H1 (cell line): Measurements from ENCODE around the gene TMEM255B. TPM values are rescaled to one million over a fixed set of nuclear protein-coding genes. Genes with fewer than 3 reads are reported as not detected.

Source experiments
- CTCF ChIA-PET: fragments of 300-600 bp; sonication (Branson Sonifier 250); formaldehyde crosslinking; loops from one replicate; lab custom pipeline; 2021; ENCODE audit not compliant: partially characterized antibody; lab: Charles Lee
- POLR2A ChIA-PET: fragments of 300-600 bp; sonication (Branson Sonifier 250); formaldehyde crosslinking; loops from one replicate; lab custom pipeline; 2021; ENCODE audit warnings: inconsistent platforms; ENCODE audit not compliant: partially characterized antibody; lab: Charles Lee
- DNase-seq, 2 experiments: peaks; one replicate each; pipeline versions ENCODE4 v3.0.0 to v3.0.0-alpha.2; 2010 to 2022; ENCODE audit warnings: low spot score in 2 of 2, low read depth in 1 of 2, mixed read lengths in 1 of 2
- FAIRE-seq: peaks from 2 replicates; lab custom pipeline; 2011; peaks lifted over from hg19 to GRCh38; lab: Jason Lieb, UNC
- H2AFZ ChIP-seq: 2 replicates; pipeline ENCODE4 v1.8.1; 2012; ENCODE audit warnings: low read length, inconsistent platforms
- H2AK5ac ChIP-seq: 2 replicates; pipeline ENCODE4 v1.6.1; 2013; ENCODE audit warnings: low read depth, low read length
- H2BK120ac ChIP-seq: replicated peaks from 2 replicates; pipeline ENCODE3; 2013; ENCODE audit warnings: low read depth, low read length, inconsistent platforms
- H2BK12ac ChIP-seq: 2 replicates; pipeline ENCODE4 v1.6.1; 2013; ENCODE audit warnings: low read depth, low read length
- H2BK15ac ChIP-seq: 2 replicates; pipeline ENCODE4 v1.6.1; 2013; ENCODE audit warnings: low read length
- H2BK20ac ChIP-seq: 2 replicates; pipeline ENCODE4 v1.6.1; 2013; ENCODE audit warnings: low read length
- H2BK5ac ChIP-seq: 2 replicates; pipeline ENCODE4 v1.6.1; 2013; ENCODE audit warnings: low read depth, low read length
- H3K14ac ChIP-seq: 2 replicates; pipeline ENCODE4 v1.6.1; 2013; ENCODE audit warnings: inconsistent platforms; ENCODE audit not compliant: insufficient read length
- H3K18ac ChIP-seq: 2 replicates; pipeline ENCODE4 v1.6.1; 2013; ENCODE audit warnings: low read length; ENCODE audit errors: extremely low read depth
- H3K23ac ChIP-seq: 2 replicates; pipeline ENCODE4 v1.6.1; 2013; ENCODE audit warnings: inconsistent platforms; ENCODE audit not compliant: insufficient read length
- H3K23me2 ChIP-seq: 2 replicates; pipeline ENCODE4 v1.6.1; 2013; ENCODE audit warnings: low read depth, low read length
- H3K27ac ChIP-seq: 2 replicates; pipeline ENCODE4 v1.6.1; 2011; ENCODE audit warnings: low read depth, low read length, inconsistent platforms
- H3K27me3 ChIP-seq, 4 experiments: replicated peaks in 1 of 4; 1 replicate in 1 of 4; 2 replicates in 3 of 4; pipeline versions ENCODE4 v1.6.1 to v1.8.1; 2011 to 2013; ENCODE audit warnings: low read length in 3 of 4, mild to moderate bottlenecking in 3 of 4, inconsistent platforms in 2 of 4, mixed read lengths in 2 of 4, moderate library complexity in 1 of 4; ENCODE audit not compliant: control insufficient read depth in 3 of 4, insufficient read depth in 3 of 4; ENCODE audit errors: extremely low read depth in 1 of 4
- H3K36me3 ChIP-seq, 4 experiments: 2 replicates each; pipeline versions ENCODE4 v1.6.1 to v1.8.1; 2011 to 2013; ENCODE audit warnings: mild to moderate bottlenecking in 4 of 4, low read length in 3 of 4, moderate library complexity in 2 of 4, control low read depth in 1 of 4, inconsistent platforms in 1 of 4; ENCODE audit not compliant: insufficient read depth in 4 of 4, control insufficient read depth in 2 of 4
- H3K4ac ChIP-seq: replicated peaks from 2 replicates; pipeline ENCODE3; 2013; ENCODE audit warnings: low read length, low read depth, mixed read lengths, inconsistent platforms; ENCODE audit not compliant: insufficient read length
- H3K4me1 ChIP-seq, 4 experiments: replicated peaks in 1 of 4; 1 replicate in 1 of 4; 2 replicates in 3 of 4; pipeline versions ENCODE4 v1.6.1 to v1.8.1; 2011 to 2013; ENCODE audit warnings: low read length in 3 of 4, inconsistent platforms in 2 of 4, mixed read lengths in 1 of 4; ENCODE audit not compliant: insufficient read depth in 4 of 4, control insufficient read depth in 3 of 4
- H3K4me2 ChIP-seq, 2 experiments: 2 replicates each; pipeline versions ENCODE4 v1.6.1 to v1.8.1; 2011 to 2013; ENCODE audit warnings: low read depth in 2 of 2, low read length in 2 of 2, control low read depth in 1 of 2, inconsistent platforms in 1 of 2, mild to moderate bottlenecking in 1 of 2; ENCODE audit not compliant: insufficient read depth in 1 of 2
- H3K4me3 ChIP-seq, 4 experiments: fragments of 200-600, 300-600 bp in 1 of 4; sonication (generic), shearing (Covaris generic), sonication (Bioruptor Twin) in 1 of 4; 2 replicates each; pipeline versions ENCODE4 v1.5.1 to v1.8.1; 2011 to 2016; ENCODE audit warnings: low read length in 4 of 4, low read depth in 3 of 4, control low read depth in 2 of 4, inconsistent platforms in 2 of 4, mild to moderate bottlenecking in 2 of 4, mixed read lengths in 1 of 4, moderate library complexity in 1 of 4; ENCODE audit not compliant: insufficient read depth in 2 of 4; ENCODE audit errors: extremely low read depth in 1 of 4
- H3K56ac ChIP-seq: replicated peaks from 2 replicates; pipeline ENCODE3; 2013; ENCODE audit warnings: low read depth, mild to moderate bottlenecking, mixed read lengths, low read length, inconsistent platforms; ENCODE audit not compliant: insufficient read length
- H3K79me1 ChIP-seq: 2 replicates; pipeline ENCODE4 v1.6.1; 2013; ENCODE audit warnings: low read depth, low read length, control low read depth
- H3K79me2 ChIP-seq, 2 experiments: 2 replicates each; pipeline versions ENCODE4 v1.6.1 to v1.8.1; 2012 to 2013; ENCODE audit warnings: low read length in 2 of 2, mild to moderate bottlenecking in 2 of 2, inconsistent platforms in 1 of 2; ENCODE audit not compliant: insufficient read depth in 2 of 2, control insufficient read depth in 1 of 2
- H3K9ac ChIP-seq, 4 experiments: replicated peaks in 1 of 4; 1 replicate in 1 of 4; 2 replicates in 3 of 4; pipeline versions ENCODE4 v1.6.1 to v1.8.1; 2011 to 2013; ENCODE audit warnings: low read depth in 3 of 4, low read length in 3 of 4, control low read depth in 2 of 4, mild to moderate bottlenecking in 2 of 4, moderate library complexity in 2 of 4, inconsistent platforms in 1 of 4; ENCODE audit errors: extremely low read depth in 1 of 4
- H3K9me3 ChIP-seq, 2 experiments: 2 replicates each; pipeline versions ENCODE4 v1.6.1 to v1.8.1; 2012 to 2013; ENCODE audit warnings: mild to moderate bottlenecking in 2 of 2, moderate library complexity in 2 of 2, control low read depth in 1 of 2, inconsistent platforms in 1 of 2, low read depth in 1 of 2, low read length in 1 of 2, mixed read lengths in 1 of 2; ENCODE audit not compliant: insufficient read depth in 2 of 2
- H4K20me1 ChIP-seq, 2 experiments: replicated peaks in 1 of 2; 2 replicates each; pipeline versions ENCODE3 to v1.8.1; 2011 to 2013; ENCODE audit warnings: inconsistent platforms in 2 of 2, low read length in 2 of 2, mild to moderate bottlenecking in 1 of 2; ENCODE audit not compliant: insufficient read depth in 2 of 2, control insufficient read depth in 1 of 2
- H4K5ac ChIP-seq: 2 replicates; pipeline ENCODE4 v1.6.1; 2013; ENCODE audit warnings: low read length, low read depth, mixed read lengths, inconsistent platforms; ENCODE audit not compliant: insufficient read length
- H4K8ac ChIP-seq: 2 replicates; pipeline ENCODE4 v1.8.0; 2013; ENCODE audit warnings: mild to moderate bottlenecking, moderate library complexity, low read length, inconsistent platforms; ENCODE audit not compliant: insufficient read depth; ENCODE audit errors: extremely low read depth
- H4K91ac ChIP-seq: replicated peaks from 2 replicates; pipeline ENCODE3; 2013; ENCODE audit warnings: low read length, mixed read lengths, inconsistent platforms; ENCODE audit not compliant: insufficient read length
- EZH2 ChIP-seq: fragments of 200-600 bp; sonication (generic); IDR thresholded peaks from 2 replicates; pipeline ENCODE4 v1.7.1; 2012; ENCODE audit warnings: low read depth, mild to moderate bottlenecking, moderate library complexity, low read length, inconsistent platforms; ENCODE audit not compliant: severe bottlenecking
- FOSL1 ChIP-seq: IDR thresholded peaks from 2 replicates; pipeline ENCODE4 v1.6.1; 2011; ENCODE audit warnings: mild to moderate bottlenecking, low read depth, low read length, moderate library complexity; ENCODE audit not compliant: insufficient read depth
- KDM4A ChIP-seq: IDR thresholded peaks from one replicate; pipeline ENCODE4 v1.7.1; 2012; ENCODE audit warnings: low read depth, mild to moderate bottlenecking, moderate library complexity, low read length, inconsistent platforms; ENCODE audit not compliant: severe bottlenecking
- MAX ChIP-seq: IDR thresholded peaks from 2 replicates; pipeline ENCODE4 v1.6.1; 2012; ENCODE audit warnings: inconsistent platforms
- NANOG ChIP-seq: IDR thresholded peaks from 2 replicates; pipeline ENCODE4 v1.6.1; 2011; ENCODE audit warnings: low read length, low read depth, mild to moderate bottlenecking, inconsistent platforms; ENCODE audit not compliant: insufficient read depth, poor library complexity, severe bottlenecking
- SUZ12 ChIP-seq: fragments of 200-600 bp; sonication (generic); IDR thresholded peaks from 2 replicates; pipeline ENCODE4 v1.6.1; 2012; ENCODE audit warnings: mild to moderate bottlenecking, inconsistent platforms, low read length, moderate library complexity, mixed read lengths
- WGBS, 2 experiments: shearing (Covaris generic) in 1 of 2; methylation state at CpG; one replicate each; pipeline versions ENCODE4 v1.1.6 to v1.1.7; 2013 to 2015; ENCODE audit warnings: low lambda C conversion rate in 2 of 2, mixed read lengths in 2 of 2, inconsistent platforms in 1 of 2, low coverage in 1 of 2, missing lambda C conversion rate in 1 of 2; ENCODE audit not compliant: insufficient replicate concordance in 2 of 2, insufficient coverage in 1 of 2, insufficient read length in 1 of 2; ENCODE audit errors: extremely low coverage in 1 of 2, missing lambda C conversion rate in 1 of 2; 5-methylcytosine and 5-hydroxymethylcytosine counted together
- long read RNA-seq, 2 experiments: library from RNA in 1 of 2; library from capped mRNA in 1 of 2; stranded (forward); transcript quantifications; one replicate each; pipeline ENCODE4 v2.0.0, GENCODE V29; 2021; ENCODE audit warnings: inconsistent platforms in 1 of 2
- polyA minus RNA-seq, 3 experiments: library from RNA; depleted of rRNA, polyadenylated mRNA; stranded (reverse); fragments of >200 nt; gene quantifications; 1 replicate in 2 of 3; 2 replicates in 1 of 3; pipeline ENCODE4 v1.2.3, GENCODE V29; 2011
- polyA plus RNA-seq, 7 experiments: library from polyadenylated mRNA; depleted of rRNA in 3 of 7; stranded (reverse) in 5 of 7; unstranded in 2 of 7; fragments of >200 nt in 5 of 7; fragments of 200-250 nt in 2 of 7; gene quantifications; 1 replicate in 5 of 7; 2 replicates in 1 of 7; 4 replicates in 1 of 7; pipeline versions ENCODE4 v1.2.1 to v1.2.3, GENCODE V29; 2011 to 2013; ENCODE audit warnings: missing spikeins in 2 of 7, mixed read lengths in 2 of 7
- total RNA-seq: library from RNA; stranded (reverse); fragmentation: NEBNext Ultra II Directional; extraction: Animal tissue kit (Norgen Biotek cat#: 25700); gene quantifications from 2 replicates; pipeline ENCODE4 v1.2.1, GENCODE V29; 2021

Gene TMEM255B
- 2.7 and 4.4 TPM in 2 replicates for total RNA-seq
- 3.4 and 5.0 TPM in 2 replicates for polyA plus RNA-seq (2011; rRNA removed)
- polyA plus RNA-seq (2011; cell fraction: cytosol; rRNA removed) = 4.2 TPM
- polyA plus RNA-seq (2011; cell fraction: nucleus; rRNA removed) = 7.2 TPM
- 3.0 to 4.2 TPM (median 3.7 TPM) in 4 replicates for polyA plus RNA-seq (2012, experiment 1 of 2)
- polyA plus RNA-seq (2012, experiment 2 of 2) = 1.4 TPM
- polyA plus RNA-seq (2013, experiment 1 of 2) = 1.6 TPM
- polyA plus RNA-seq (2013, experiment 2 of 2) = 2.3 TPM
- 0.50 and 1.6 TPM in 2 replicates for polyA minus RNA-seq (2011; rRNA and poly(A)+ RNA removed)
- 2.0 TPM for polyA minus RNA-seq (2011; cell fraction: cytosol; rRNA and poly(A)+ RNA removed)
- polyA minus RNA-seq (2011; cell fraction: nucleus; rRNA and poly(A)+ RNA removed) = 2.2 TPM
- long read RNA-seq, experiment 1, full-length matches to known transcripts = 1 of 2 reads
- long read RNA-seq, experiment 1, partial matches to known transcripts = 0 of 2 reads
- long read RNA-seq, experiment 1, other reads (novel, unspliced or antisense) = 1 of 2 reads
- long read RNA-seq, experiment 2, full-length matches to known transcripts = 1 of 4 reads
- long read RNA-seq, experiment 2, partial matches to known transcripts = 1 of 4 reads
- long read RNA-seq, experiment 2, other reads (novel, unspliced or antisense) = 2 of 4 reads

- peak within 1 kb of the TSS; percentile 66 to 74 (median 69) for H3K4me3 ChIP-seq
- H2BK12ac ChIP-seq = peak within 1 kb of the TSS; percentile 68; the same call in 1 of the 2 replicates
- H3K79me1 ChIP-seq = no peaks in the 10 kb centered on the region; the same call in 1 of the 2 replicates
- no peak for FAIRE-seq
- H3K79me2 ChIP-seq = peaks cover 0 to 4% of the 10 kb centered on the region in 2 experiments; a peak in 1 of 4 replicates
- DNase-seq = peak in 1 of 2 experiments; percentile 89
- H4K91ac ChIP-seq = peak within 1 kb of the TSS; percentile 48
- ChIA-PET POLR2A (no interaction called here), CTCF (interaction anchor here (0.6 to 1.0 kb wide), 3 partner anchors 14 to 463 kb away, joined by 3 read pairs; no protein-coding TSS in a partner anchor)
- H3K23ac ChIP-seq = no peak within 1 kb of the TSS
- no peak within 1 kb of the TSS for H3K56ac ChIP-seq
- H3K27me3 ChIP-seq = peaks cover 2 to 32% (median 25%) of the 10 kb centered on the region in 4 experiments
- WGBS, 2 experiments = 4% methylated on average over 44 of the region's 80 CpGs; no CpG with 5 or more reads in 1 of the 2 experiments
- no peak within 1 kb of the TSS for H2AK5ac ChIP-seq
- H2BK20ac ChIP-seq = peak within 1 kb of the TSS; percentile 90; the same call in 1 of the 2 replicates
- peak within 1 kb of the TSS; percentile 99; the same call in 1 of the 2 replicates for H2BK15ac ChIP-seq
- peak within 1 kb of the TSS; percentile 78 for H3K18ac ChIP-seq
- no peak within 1 kb of the TSS for H2BK120ac ChIP-seq
- H3K36me3 ChIP-seq = no peaks in the 10 kb centered on the region
- H2BK5ac ChIP-seq = no peak within 1 kb of the TSS
- H4K5ac ChIP-seq = no peak within 1 kb of the TSS
- H4K20me1 ChIP-seq = peaks cover 0 to 8% of the 10 kb centered on the region in 2 experiments
- peak within 1 kb of the TSS; percentile 96 to 98 for H3K4me2 ChIP-seq
- H3K4me1 ChIP-seq = peaks cover 4 to 7% (median 6%) of the 10 kb centered on the region in 4 experiments; a peak in 5 of 7 replicates
- H3K4ac ChIP-seq = peak within 1 kb of the TSS; percentile 57
- H3K27ac ChIP-seq = no peak within 1 kb of the TSS
- H3K14ac ChIP-seq = no peak within 1 kb of the TSS
- H4K8ac ChIP-seq = peak within 1 kb of the TSS; percentile 62; the same call in 1 of the 2 replicates
- peak within 1 kb of the TSS; percentile 78 for H2AFZ ChIP-seq
- H3K9me3 ChIP-seq = no peaks in the 10 kb centered on the region
- H3K9ac ChIP-seq = peak within 1 kb of the TSS in 3 of 4 experiments; percentile 13 to 29 (median 16); a peak in 3 of 7 replicates
- H3K23me2 ChIP-seq = peaks cover 16% of the 10 kb centered on the region; the same call in 1 of the 2 replicates
- TF ChIP-seq NANOG = no peak
- peak; percentile 12 for TF ChIP-seq EZH2
- no peak for TF ChIP-seq SUZ12
- peak; percentile 84 for TF ChIP-seq KDM4A
- no peak for TF ChIP-seq FOSL1
- 0 out of 2 replicates have a peak, but pooled peaks have one; percentile 23 for TF ChIP-seq MAX
Measured at GRCh38 chr13:113758651-113759524, at the start of gene TMEM255B. TSS of gene TMEM255B (plus strand) at chr13:113759226. CDS start at chr13:113759270, 44 bp downstream.
